ENCODE measurements around the gene CD63. TPM values are rescaled to one million over a fixed set of nuclear protein-coding genes. Genes with fewer than 3 reads are reported as not detected.

CD63 gene
- total RNA-seq, 1 experiment from 2014 or later: 552 TPM

DNA sequence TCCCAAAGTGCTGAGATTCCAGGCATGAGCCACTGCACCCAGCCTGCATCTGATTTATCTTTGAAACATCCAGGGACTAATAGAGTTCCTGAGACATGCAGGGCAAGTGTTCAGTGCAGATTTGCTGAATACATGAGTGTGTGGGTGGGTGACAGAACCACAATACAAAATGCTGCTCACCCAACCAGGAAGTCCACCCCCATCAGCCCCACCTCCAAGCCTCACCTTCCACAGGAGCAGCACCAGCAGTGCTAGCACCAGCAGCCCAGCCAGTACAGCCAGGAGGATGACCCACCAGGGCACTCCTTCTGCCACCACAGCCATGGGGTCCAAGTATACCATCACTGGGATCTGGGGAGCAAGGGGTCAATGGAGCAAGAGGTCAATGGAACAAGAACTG lies 41.1 kb downstream of the CD63 start:
- ChIA-PET POLR2A (no interaction called here), CTCF (interaction anchor here (0.7 kb wide), 1 partner anchor 22 kb away, joined by 3 read pairs; no protein-coding TSS in a partner anchor)
- DNase-seq (ENCODE audit: unreplicated experiment): no peak
- intact Hi-C loops (cut with micrococcal nuclease): no loop called here
- H3K4me3 Mint-ChIP-seq (ENCODE audit: unreplicated experiment): no peak overlapping the region
- peaks cover 35% of the 10 kb centered on the region for H3K27me3 Mint-ChIP-seq (ENCODE audit: insufficient read depth, unreplicated experiment)
- H3K9me3 Mint-ChIP-seq (ENCODE audit: unreplicated experiment): no peaks in the 10 kb centered on the region
- no TSS peak for BruUV-seq (replicated peaks)
- H3K4me1 Mint-ChIP-seq (ENCODE audit: insufficient read depth, unreplicated experiment): no peaks in the 10 kb centered on the region
- H3K36me3 Mint-ChIP-seq (ENCODE audit: insufficient read depth, unreplicated experiment): no peaks in the 10 kb centered on the region
- TF ChIP-seq, protein P1, sequence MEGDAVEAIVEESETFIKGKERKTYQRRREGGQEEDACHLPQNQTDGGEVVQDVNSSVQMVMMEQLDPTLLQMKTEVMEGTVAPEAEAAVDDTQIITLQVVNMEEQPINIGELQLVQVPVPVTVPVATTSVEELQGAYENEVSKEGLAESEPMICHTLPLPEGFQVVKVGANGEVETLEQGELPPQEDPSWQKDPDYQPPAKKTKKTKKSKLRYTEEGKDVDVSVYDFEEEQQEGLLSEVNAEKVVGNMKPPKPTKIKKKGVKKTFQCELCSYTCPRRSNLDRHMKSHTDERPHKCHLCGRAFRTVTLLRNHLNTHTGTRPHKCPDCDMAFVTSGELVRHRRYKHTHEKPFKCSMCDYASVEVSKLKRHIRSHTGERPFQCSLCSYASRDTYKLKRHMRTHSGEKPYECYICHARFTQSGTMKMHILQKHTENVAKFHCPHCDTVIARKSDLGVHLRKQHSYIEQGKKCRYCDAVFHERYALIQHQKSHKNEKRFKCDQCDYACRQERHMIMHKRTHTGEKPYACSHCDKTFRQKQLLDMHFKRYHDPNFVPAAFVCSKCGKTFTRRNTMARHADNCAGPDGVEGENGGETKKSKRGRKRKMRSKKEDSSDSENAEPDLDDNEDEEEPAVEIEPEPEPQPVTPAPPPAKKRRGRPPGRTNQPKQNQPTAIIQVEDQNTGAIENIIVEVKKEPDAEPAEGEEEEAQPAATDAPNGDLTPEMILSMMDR (IDR thresholded peaks at IDR 0.05; ENCODE audit: unreplicated experiment): no peak
- H3K27ac Mint-ChIP-seq (ENCODE audit: low read depth, unreplicated experiment): no peak overlapping the region

DNA sequence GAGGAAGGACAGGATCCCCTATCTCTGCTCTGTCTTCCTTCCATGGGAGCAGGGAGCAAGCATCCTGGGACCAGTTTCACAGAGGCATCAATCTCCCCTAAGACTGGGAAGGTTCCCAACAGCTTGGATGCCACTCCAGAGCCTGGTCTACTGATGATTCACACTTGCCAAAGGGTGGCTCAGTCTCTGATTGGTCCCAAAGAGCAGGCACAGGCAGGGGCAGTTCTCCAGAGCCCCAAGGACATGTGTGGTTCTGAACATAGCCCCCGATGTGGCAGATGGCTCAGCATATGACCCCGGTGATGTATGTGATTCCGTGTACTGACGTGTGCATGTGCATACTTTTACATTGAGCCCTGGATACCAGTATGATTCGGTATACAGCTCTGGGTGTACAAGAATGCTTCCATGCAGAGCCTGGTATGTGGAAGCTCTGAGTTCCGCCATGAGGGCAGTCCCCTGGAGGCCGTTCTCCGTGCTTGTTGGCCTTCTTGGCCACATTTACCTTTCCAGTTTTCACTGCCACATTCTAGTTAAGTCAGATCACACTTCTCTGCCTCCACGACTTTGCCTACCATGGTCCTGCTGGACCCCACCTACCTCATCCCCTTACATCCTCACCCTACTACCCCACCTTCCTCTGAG lies 42.3 kb downstream of the CD63 start:
- POLR2A ChIA-PET: no interaction called here
- Mint-ChIP-seq H3K9me3 (ENCODE audit: unreplicated experiment) (no peaks in the 10 kb centered on the region), H3K4me3 (ENCODE audit: unreplicated experiment) (no peak overlapping the region), H3K4me1 (ENCODE audit: insufficient read depth, unreplicated experiment) (peaks cover 4% of the 10 kb centered on the region), H3K36me3 (ENCODE audit: insufficient read depth, unreplicated experiment) (no peaks in the 10 kb centered on the region), H3K27me3 (ENCODE audit: insufficient read depth, unreplicated experiment) (peaks cover 40% of the 10 kb centered on the region), H3K27ac (ENCODE audit: low read depth, unreplicated experiment) (no peak overlapping the region)
- TF ChIP-seq, protein P1 (IDR thresholded peaks at IDR 0.05; ENCODE audit: unreplicated experiment): no peak
- no peak for DNase-seq (ENCODE audit: unreplicated experiment)
- BruUV-seq (replicated peaks): no TSS peak
- intact Hi-C loops (cut with micrococcal nuclease): no loop called here
- CTCF ChIA-PET: no interaction called here

DNA sequence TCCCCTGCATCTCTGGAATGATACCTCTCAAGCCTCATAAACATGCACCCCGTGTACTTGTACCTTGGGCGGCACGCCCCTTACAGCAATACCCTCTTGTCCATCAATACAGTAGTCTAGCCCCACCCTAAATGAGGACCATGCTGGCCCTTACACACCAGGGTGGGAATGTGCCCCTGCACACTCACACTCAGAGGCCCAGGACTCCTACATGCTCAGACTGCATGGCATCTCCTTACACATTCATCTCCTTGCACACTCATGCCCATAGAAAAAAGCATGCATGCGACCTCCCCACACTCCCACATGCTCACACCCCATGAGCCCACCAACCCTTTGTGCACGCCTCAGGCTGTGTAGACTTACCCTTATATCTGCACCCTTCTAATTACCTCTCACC lies 43.1 kb downstream of the CD63 start:
- peaks cover 40% of the 10 kb centered on the region for H3K27me3 Mint-ChIP-seq (ENCODE audit: insufficient read depth, unreplicated experiment)
- peaks cover 9% of the 10 kb centered on the region for H3K4me1 Mint-ChIP-seq (ENCODE audit: insufficient read depth, unreplicated experiment)
- no peak for DNase-seq (ENCODE audit: unreplicated experiment)
- no TSS peak for BruUV-seq (replicated peaks)
- ChIA-PET POLR2A (no interaction called here), CTCF (no interaction called here)
- no peak overlapping the region for H3K4me3 Mint-ChIP-seq (ENCODE audit: unreplicated experiment)
- H3K9me3 Mint-ChIP-seq (ENCODE audit: unreplicated experiment): no peaks in the 10 kb centered on the region
- intact Hi-C loops (cut with micrococcal nuclease): no loop called here
- H3K36me3 Mint-ChIP-seq (ENCODE audit: insufficient read depth, unreplicated experiment): no peaks in the 10 kb centered on the region
- H3K27ac Mint-ChIP-seq (ENCODE audit: low read depth, unreplicated experiment): no peak overlapping the region
- TF ChIP-seq, protein P1 (IDR thresholded peaks at IDR 0.05; ENCODE audit: unreplicated experiment): no peak

DNA sequence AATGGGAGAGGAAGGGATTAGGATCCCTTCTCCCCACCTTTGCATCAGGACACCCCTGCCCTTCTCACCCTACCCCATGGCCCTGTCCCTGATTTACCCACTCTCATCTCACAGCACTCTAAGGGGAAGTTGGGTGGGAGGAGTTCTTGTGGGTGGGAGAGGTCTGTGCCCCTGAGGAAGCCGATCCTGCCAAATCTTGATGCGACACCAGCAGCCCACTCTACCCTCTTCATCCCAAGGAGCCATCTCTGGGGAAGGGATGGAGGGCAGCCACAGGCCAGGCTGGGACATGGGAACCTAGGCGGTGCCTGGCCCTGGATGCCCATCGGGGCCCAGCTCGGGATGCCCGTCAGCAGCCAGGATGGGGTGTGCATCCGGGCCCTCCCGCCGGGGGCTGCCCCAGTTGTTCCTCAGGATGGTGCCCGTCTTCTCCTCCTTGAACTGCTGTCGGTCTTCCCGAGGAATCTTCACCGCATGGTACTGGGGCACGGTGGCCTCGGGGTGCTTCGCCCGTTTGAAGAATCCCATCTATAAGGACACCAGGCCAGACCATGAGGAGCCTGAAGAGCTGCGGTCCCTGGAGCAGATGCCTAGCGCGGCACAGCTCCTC lies 43.9 kb downstream of the CD63 start:
- H3K4me1 Mint-ChIP-seq (ENCODE audit: insufficient read depth, unreplicated experiment): peaks cover 9% of the 10 kb centered on the region
- H3K36me3 Mint-ChIP-seq (ENCODE audit: insufficient read depth, unreplicated experiment): no peaks in the 10 kb centered on the region
- H3K9me3 Mint-ChIP-seq (ENCODE audit: unreplicated experiment): no peaks in the 10 kb centered on the region
- no TSS peak for BruUV-seq (replicated peaks)
- TF ChIP-seq, protein P1 (IDR thresholded peaks at IDR 0.05; ENCODE audit: unreplicated experiment): no peak
- no peak overlapping the region for H3K27ac Mint-ChIP-seq (ENCODE audit: low read depth, unreplicated experiment)
- ChIA-PET CTCF (no interaction called here), POLR2A (no interaction called here)
- no peak for DNase-seq (ENCODE audit: unreplicated experiment)
- peaks cover 40% of the 10 kb centered on the region for H3K27me3 Mint-ChIP-seq (ENCODE audit: insufficient read depth, unreplicated experiment)
- intact Hi-C loops (cut with micrococcal nuclease): no loop called here
- H3K4me3 Mint-ChIP-seq (ENCODE audit: unreplicated experiment): no peak overlapping the region

Measured in MCF 10A (cell line).